Heart left ventricle (tissue), 16 donors: ENCODE measurements around the gene POC1A. TPM values are rescaled to one million over a fixed set of nuclear protein-coding genes. Genes with fewer than 3 reads are reported as not detected.
A peak's percentile ranks its signal among the peaks of the same experiment; 100 is the strongest.

ENCODE experiments used
- ATAC-seq, 4 donors: fragments of 200-7000 bp; cut with Tn5 transposase; one replicate each; pipeline ENCODE4 v1.9.1; 2020 to 2022; ENCODE audit warnings: moderate library complexity in 4 of 4, mild to moderate bottlenecking in 3 of 4, moderate number of reproducible peaks in 1 of 4
- DNase-seq, 5 donors: peaks; one replicate each; pipeline ENCODE4 v3.0.0-alpha.2; 2020
- H3K27ac ChIP-seq, 12 donors: fragments of 200-600 bp; sonication (generic) in 4 of 12; one replicate each; pipeline versions ENCODE4 v1.5.0 to v1.8.0; 2016 to 2022; ENCODE audit warnings: mild to moderate bottlenecking in 2 of 12
- H3K27me3 ChIP-seq, 9 donors: fragments of 200-600 bp; sonication (generic) in 2 of 9; one replicate each; pipeline versions ENCODE4 v1.5.1 to v1.8.0; 2016 to 2022; ENCODE audit warnings: mild to moderate bottlenecking in 3 of 9
- H3K36me3 ChIP-seq, 9 donors: fragments of 200-600 bp; sonication (generic) in 2 of 9; one replicate each; pipeline versions ENCODE4 v1.5.0 to v1.8.0; 2018 to 2022; ENCODE audit warnings: mild to moderate bottlenecking in 2 of 9
- H3K4me1 ChIP-seq, 12 donors: fragments of 200-600 bp; sonication (generic) in 4 of 12; one replicate each; pipeline versions ENCODE4 v1.5.0 to v1.8.0; 2016 to 2022; ENCODE audit warnings: mild to moderate bottlenecking in 3 of 12
- H3K4me3 ChIP-seq, 12 donors: fragments of 200-600 bp; sonication (generic) in 4 of 12; one replicate each; pipeline versions ENCODE4 v1.5.0 to v1.8.0; 2017 to 2022; ENCODE audit warnings: mild to moderate bottlenecking in 9 of 12, moderate library complexity in 4 of 12
- H3K9me3 ChIP-seq, 12 donors: fragments of 200-600 bp; sonication (generic) in 4 of 12; one replicate each; pipeline versions ENCODE4 v1.5.0 to v1.8.0; 2016 to 2022; ENCODE audit warnings: mild to moderate bottlenecking in 1 of 12
- POLR2A ChIP-seq, 2 donors: fragments of 450-650 bp; IDR thresholded peaks; one replicate each; pipeline ENCODE4 v1.6.1; 2017; ENCODE audit warnings: antibody characterized with exemption in 2 of 2, mild to moderate bottlenecking in 2 of 2, moderate library complexity in 2 of 2
- WGBS, 4 donors: extraction: QIAGEN DNeasy Blood & Tissue Kit in 2 of 4; methylation state at CpG; one replicate each; pipeline versions ENCODE4 v1.1.5 to v1.1.7; 2013 to 2018; 5-methylcytosine and 5-hydroxymethylcytosine counted together
- intact Hi-C, 10 donors: fragments of 100-400 bp; cut with DNase I; formaldehyde crosslinking; loops; one replicate each; pipeline versions ENCODE4 v1.11.1 to v1.14.2; 2022
- polyA plus RNA-seq, 2 donors: library from polyadenylated mRNA; stranded (reverse); fragments of 200-250 nt; gene quantifications; one replicate each; pipeline ENCODE4 v1.2.3, GENCODE V29; 2013
- total RNA-seq, 9 donors: library from RNA; depleted of rRNA in 2 of 9; stranded (reverse); fragments of >200 nt in 2 of 9; fragmentation: NEBNext Ultra II Directional in 3 of 9; extraction: Animal tissue kit (Norgen Biotek cat#: 25700) in 3 of 9; gene quantifications; one replicate each; pipeline versions ENCODE4 v1.1.0 to v1.2.4, GENCODE V29; 2016 to 2023
- TF ChIP-seq, protein P1 (sequence below), 12 donors: fragments of 200-600 bp; sonication (generic) in 4 of 12; IDR thresholded peaks; one replicate each; pipeline versions ENCODE4 v1.5.0 to v1.8.0; 2018 to 2022; ENCODE audit warnings: antibody characterized with exemption in 12 of 12, mild to moderate bottlenecking in 5 of 12
- donor health status: ischemic (EF 13 %, LVEDD 7.1; RV severe dilation, severe dysfunction).
- donor health status: healthy with polysubstance abuse.
- donor health status: DM: no; HTN: yes; CAD: no.
- donor health status: DM: no; HTN: no; CAD: no.
- donor health status: ischemic (EF 25% LVEDD 6.9; RV normal size, moderate dysfunction).
- donor health status: ischemic (EF 25% LVEDD 5.7; RV mildly dilated, moderate dysfunction).
- donor health status: healthy.
- donor health status: DM: yes; HTN: yes; CAD: no.
- donor health status: ischemic (EF 35%, LVEDD 5.7; RV mildly dilated, moderate dysfunction).
- donor health status: nonischemic (EF 11% LVEDD 7.7; RV severe dilation, severe dysfunction).
- donor health status: DM: yes; HTN: yes; CAD: no.
- donor health status: PGD.
- donor health status: ischemic (EF 29% LVEDD 5.4; RV normal size, mild dysfunction).
- donor health status: nonischemic (EF 23%, LVEDD 6.1; RV moderate dilation, normal function).

POC1A gene
- total and polyA plus RNA-seq, 11 donors = 0.50 to 5.2 (median 1.4) TPM

DNA sequence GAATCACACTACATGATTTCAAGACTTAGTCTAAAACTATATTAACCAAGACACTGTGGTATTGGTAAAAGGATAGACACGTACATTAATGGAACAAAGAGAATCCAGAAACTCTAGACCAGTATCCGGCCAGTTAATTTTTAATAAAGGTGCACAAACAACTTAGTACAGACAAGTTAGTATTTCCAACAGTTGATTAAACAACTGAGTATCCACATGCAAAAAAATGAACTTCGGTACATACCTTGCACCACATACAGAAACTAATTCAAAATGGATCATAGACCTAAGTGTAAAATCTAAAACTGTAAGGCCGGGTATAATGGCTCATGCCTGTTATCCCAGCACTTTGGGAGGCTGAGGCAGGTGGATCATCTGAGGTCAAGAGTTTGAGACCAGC is 51.3 kb downstream of the POC1A start:
- ATAC-seq (no peak), DNase-seq (no peak)
- H3K4me3 ChIP-seq = no peak overlapping the region
- peaks cover 0 to 20% (median 4%) of the 10 kb centered on the region in 12 donors for H3K9me3 ChIP-seq
- no peak for TF ChIP-seq POLR2A (IDR thresholded peaks at IDR 0.05)
- TF ChIP-seq, protein P1, sequence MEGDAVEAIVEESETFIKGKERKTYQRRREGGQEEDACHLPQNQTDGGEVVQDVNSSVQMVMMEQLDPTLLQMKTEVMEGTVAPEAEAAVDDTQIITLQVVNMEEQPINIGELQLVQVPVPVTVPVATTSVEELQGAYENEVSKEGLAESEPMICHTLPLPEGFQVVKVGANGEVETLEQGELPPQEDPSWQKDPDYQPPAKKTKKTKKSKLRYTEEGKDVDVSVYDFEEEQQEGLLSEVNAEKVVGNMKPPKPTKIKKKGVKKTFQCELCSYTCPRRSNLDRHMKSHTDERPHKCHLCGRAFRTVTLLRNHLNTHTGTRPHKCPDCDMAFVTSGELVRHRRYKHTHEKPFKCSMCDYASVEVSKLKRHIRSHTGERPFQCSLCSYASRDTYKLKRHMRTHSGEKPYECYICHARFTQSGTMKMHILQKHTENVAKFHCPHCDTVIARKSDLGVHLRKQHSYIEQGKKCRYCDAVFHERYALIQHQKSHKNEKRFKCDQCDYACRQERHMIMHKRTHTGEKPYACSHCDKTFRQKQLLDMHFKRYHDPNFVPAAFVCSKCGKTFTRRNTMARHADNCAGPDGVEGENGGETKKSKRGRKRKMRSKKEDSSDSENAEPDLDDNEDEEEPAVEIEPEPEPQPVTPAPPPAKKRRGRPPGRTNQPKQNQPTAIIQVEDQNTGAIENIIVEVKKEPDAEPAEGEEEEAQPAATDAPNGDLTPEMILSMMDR (IDR thresholded peaks at IDR 0.05) = no peak
- WGBS, 4 donors = 98% methylated on average over 4 of the region's 4 CpGs
- intact Hi-C loops = no loop called here
- H3K27me3 ChIP-seq = no peaks in the 10 kb centered on the region
- H3K4me1 ChIP-seq = peaks cover 0 to 14% (median 5%) of the 10 kb centered on the region in 12 donors
- H3K36me3 ChIP-seq = no peaks in the 10 kb centered on the region
- no peak overlapping the region for H3K27ac ChIP-seq

DNA sequence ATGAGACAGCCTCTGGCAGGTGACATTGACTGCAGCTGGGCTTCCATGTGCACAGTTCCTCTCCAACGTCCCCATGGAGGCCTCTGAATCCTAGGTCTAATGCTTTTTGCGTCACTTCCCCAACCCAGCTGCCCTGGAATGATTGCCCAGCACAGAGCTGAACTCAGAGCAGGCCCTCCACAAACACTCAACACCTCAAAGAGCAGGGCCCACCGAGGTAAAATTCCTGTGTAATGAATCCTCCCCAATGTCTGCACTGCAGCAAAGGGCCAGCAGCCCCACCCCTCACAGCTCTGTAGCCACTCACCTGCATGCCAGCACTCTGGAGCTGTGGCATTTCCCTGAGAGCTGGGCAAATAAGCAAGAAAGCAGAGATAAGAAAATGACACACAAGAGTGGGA is 55.2 kb downstream of the POC1A start:
- intact Hi-C loops = no loop called here
- DNase-seq (peak in 3 of 5 donors; percentile 31 to 64 (median 59)), ATAC-seq (peak; percentile 33 to 88 (median 78))
- H3K27me3 ChIP-seq = no peaks in the 10 kb centered on the region
- 28 to 55% (median 44%) methylated on average over 3 of the region's 3 CpGs for WGBS, 4 donors
- H3K9me3 ChIP-seq = peaks cover 0 to 20% (median 4%) of the 10 kb centered on the region in 12 donors
- no peak overlapping the region for H3K4me3 ChIP-seq
- peak overlapping the region in 7 of 12 donors; percentile 1 to 66 (median 21) for H3K27ac ChIP-seq
- H3K36me3 ChIP-seq = peaks cover 0 to 4% (median 0%) of the 10 kb centered on the region in 9 donors
- TF ChIP-seq POLR2A (IDR thresholded peaks at IDR 0.05) = no peak
- TF ChIP-seq, protein P1 (IDR thresholded peaks at IDR 0.05) = no peak
- H3K4me1 ChIP-seq = peaks cover 0 to 10% (median 0%) of the 10 kb centered on the region in 12 donors

DNA sequence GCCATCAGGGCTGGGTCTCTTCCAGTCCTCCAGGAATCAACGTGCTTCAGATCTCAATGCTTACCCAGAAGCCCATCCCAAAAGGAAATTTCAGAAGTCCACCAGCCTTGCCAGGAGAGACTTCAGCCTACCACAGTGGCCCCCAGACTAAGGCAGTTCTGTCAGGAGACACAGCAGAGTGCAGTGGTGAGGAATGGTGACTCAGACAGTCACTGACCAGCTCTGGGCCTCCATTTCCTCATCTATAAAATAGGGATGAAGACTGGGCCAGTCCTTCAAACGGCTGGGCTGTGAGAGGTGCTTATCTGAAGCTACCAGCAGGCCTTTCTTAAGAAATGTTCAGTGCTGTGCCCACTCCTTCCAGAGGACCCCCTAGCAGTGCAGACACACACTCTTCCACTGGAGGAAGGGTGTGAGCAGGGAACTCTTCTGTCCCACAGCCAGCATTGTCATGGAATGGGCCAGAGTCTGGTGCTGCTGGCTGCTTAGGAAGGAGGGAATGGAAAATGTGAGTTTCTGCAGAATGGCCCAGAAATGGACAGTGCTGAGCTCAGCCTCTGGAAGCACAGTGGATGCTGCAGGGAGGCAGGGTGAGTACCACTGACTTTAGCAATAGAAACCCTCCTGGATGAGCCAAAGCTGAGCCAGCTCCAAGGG is 56.2 kb downstream of the POC1A start:
- WGBS, 4 donors = 78 to 94% (median 84%) methylated on average over 2 of the region's 2 CpGs

More for the DNA sequence above, 56.2 kb downstream of the POC1A start:
- peak in 3 of 5 donors; percentile 4 to 13 (median 9) for DNase-seq
- Histone ChIP-seq H3K9me3 (peaks cover 0 to 20% (median 4%) of the 10 kb centered on the region in 12 donors), H3K36me3 (peaks cover 0 to 4% (median 0%) of the 10 kb centered on the region in 9 donors), H3K4me1 (peaks cover 0 to 10% (median 6%) of the 10 kb centered on the region in 12 donors), H3K4me3 (no peak overlapping the region), H3K27ac (peak overlapping the region in 4 of 12 donors; percentile 1 to 53 (median 26)), H3K27me3 (no peaks in the 10 kb centered on the region)
- intact Hi-C loops = no loop called here
- ATAC-seq = peak in 3 of 4 donors; percentile 25 to 42 (median 31)
- TF ChIP-seq POLR2A (IDR thresholded peaks at IDR 0.05) = no peak
- TF ChIP-seq, protein P1 (IDR thresholded peaks at IDR 0.05) = no peak
